ENCODE measurements around the gene DECR2.

GRCh38 chr16:454397-454940, 52.8 kb downstream of the DECR2 start:
- TF ChIP-seq, protein P1, sequence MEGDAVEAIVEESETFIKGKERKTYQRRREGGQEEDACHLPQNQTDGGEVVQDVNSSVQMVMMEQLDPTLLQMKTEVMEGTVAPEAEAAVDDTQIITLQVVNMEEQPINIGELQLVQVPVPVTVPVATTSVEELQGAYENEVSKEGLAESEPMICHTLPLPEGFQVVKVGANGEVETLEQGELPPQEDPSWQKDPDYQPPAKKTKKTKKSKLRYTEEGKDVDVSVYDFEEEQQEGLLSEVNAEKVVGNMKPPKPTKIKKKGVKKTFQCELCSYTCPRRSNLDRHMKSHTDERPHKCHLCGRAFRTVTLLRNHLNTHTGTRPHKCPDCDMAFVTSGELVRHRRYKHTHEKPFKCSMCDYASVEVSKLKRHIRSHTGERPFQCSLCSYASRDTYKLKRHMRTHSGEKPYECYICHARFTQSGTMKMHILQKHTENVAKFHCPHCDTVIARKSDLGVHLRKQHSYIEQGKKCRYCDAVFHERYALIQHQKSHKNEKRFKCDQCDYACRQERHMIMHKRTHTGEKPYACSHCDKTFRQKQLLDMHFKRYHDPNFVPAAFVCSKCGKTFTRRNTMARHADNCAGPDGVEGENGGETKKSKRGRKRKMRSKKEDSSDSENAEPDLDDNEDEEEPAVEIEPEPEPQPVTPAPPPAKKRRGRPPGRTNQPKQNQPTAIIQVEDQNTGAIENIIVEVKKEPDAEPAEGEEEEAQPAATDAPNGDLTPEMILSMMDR (IDR thresholded peaks at IDR 0.05) = no peak
- TF ChIP-seq POLR2A (IDR thresholded peaks at IDR 0.05) = no peak
